Embryonic facial prominence (tissue), 1 donor: ENCODE measurements around the gene ANKRD50.
A peak's percentile ranks its signal among the peaks of the same experiment; 100 is the strongest.

Experiments used
- DNase-seq: peaks from one replicate; pipeline ENCODE4 v3.0.0-alpha.2; 2016; ENCODE audit errors: extremely low spot score

Gene ANKRD50

DNA sequence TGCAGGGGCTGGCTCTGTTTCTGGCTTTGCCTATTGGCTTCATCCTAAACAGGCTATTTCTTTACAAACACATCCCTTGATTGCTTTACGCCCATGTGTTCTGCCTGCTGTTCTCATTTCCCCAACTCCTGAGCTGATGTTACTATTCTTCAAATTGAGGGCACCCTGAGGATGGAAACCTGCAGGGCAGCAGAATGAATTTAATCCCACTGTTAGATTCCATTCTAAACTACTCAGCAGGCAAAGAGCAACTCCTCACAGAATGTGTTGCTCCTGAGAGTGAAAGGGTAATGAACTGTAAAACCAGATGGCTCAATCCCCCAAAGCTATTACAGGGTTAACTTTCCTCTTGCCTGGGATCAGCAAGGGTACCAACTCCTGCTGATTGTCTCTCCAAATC lies 75.7 kb downstream of the ANKRD50 start:
- no peak for DNase-seq

DNA sequence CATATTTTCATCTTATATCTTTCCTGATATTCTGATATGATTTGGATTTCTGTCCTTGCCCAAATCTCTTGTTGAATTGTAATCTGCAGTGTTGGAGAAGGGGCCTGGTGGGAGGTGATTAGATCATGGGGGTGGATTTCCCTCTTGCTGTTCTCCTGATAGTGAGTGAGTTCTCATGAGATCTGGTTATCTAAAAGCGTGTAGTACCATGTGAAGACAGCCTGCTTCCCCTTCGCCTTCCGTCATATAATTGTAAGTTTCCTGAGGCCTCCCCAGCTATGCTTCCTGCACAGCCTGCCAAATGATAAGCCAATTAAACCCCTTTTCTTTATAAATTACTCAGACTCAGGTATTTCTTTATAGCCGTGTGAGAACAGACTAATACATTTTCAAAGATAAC lies 77.2 kb downstream of the ANKRD50 start:
- DNase-seq: no peak

DNA sequence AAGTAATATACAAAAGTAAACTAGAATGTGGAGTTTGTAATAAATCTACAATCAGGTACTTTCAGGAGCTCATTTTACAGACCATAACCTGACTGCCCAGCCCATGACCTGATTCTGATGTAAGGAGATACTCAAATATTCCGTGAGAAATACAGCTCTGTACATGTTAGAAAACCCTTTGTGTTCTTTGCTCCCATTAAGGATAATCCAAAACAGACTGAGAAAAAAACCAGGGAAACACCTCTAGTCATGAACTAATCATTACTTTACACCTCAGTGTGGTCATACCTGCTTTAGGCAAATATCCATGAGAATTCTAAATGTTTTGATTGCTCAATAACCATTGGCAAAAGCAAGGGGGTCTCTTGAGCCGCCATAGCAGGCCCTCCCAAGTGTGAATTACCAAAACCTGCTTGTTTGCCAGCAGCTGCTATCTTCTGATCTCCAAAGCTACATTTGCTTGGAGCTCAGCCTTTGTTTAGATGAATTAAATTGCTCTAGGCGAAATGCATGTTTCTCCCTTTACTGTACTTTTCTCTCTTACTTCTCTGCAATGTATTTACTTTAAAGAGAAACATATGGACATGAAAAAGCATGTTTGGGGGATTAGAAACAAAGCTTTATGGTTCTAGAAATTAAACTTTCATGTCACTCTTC lies 79.1 kb downstream of the ANKRD50 start:
- peak; percentile 18 for DNase-seq

DNA sequence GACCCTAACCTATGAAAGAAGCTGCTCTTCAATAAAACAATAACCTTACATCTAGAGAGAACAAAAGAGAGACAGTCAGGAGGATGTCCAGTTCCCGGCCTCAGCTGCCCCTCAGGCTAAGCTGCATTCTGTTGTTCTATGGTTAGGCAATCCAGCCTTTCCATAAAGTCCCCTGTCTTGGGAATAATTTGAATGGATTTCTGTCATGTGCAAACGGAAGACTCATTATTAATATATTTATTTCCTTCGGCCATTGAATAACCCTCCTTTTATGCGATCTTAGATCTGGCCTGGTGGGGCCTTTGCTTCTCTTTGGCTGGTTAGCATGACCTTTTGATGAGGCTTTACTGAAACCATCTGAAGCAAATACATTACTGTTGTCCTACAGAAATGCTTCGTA lies 80.1 kb downstream of the ANKRD50 start:
- DNase-seq: no peak

DNA sequence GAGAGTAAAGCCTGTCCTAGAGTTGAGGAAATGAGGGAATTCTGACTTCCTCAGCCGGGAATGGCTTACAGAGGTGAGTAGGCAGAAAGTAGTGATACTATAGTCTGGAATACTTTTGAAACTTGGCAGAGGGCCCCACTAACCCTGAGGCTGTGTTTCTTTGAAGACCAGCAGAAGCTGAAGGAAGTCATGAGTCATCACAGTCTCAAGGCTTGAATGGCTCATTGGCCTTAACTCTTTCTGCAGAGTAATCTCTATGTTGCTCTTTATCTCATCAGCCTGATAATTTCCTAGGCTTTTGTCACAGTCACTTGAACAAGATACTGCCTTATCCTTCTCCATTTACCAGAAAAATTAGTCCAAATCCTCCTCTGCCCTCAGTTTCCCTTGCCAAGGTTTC lies 80.8 kb downstream of the ANKRD50 start:
- no peak for DNase-seq

DNA sequence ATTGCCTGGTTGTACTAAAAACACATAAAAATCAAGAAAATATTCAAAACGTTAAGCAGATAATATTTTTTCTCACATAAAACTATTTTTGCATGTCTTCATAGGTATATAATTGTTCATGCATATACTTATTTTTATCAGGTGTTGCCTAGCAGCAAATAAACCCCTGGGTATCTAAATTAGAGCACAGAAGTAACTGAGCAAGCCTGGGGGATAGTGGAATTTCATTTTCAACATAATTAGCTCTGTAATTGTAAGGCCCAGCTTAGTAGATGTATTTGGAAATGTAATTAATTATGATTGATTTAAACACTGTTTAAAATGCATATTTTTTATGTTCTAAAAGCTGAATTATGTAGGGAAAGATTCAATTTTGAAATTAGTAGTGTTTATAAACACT lies 82.9 kb downstream of the ANKRD50 start:
- DNase-seq: no peak
